Tibial nerve (tissue), 4 donors: Measurements from ENCODE around the gene CHRNA4. TPM values are rescaled to one million over a fixed set of nuclear protein-coding genes. Genes with fewer than 3 reads are reported as not detected.

Experiments
- DNase-seq, 2 donors: peaks; one replicate each; pipeline ENCODE4 v3.0.0-alpha.2; 2019; ENCODE audit warnings: low spot score in 2 of 2
- H3K27ac ChIP-seq, 4 donors: fragments of 200-600 bp; sonication (generic) in 3 of 4; one replicate each; pipeline ENCODE4 v1.5.1; 2017 to 2019; ENCODE audit warnings: mild to moderate bottlenecking in 1 of 4
- H3K27me3 ChIP-seq, 2 donors: fragments of 200-600 bp; sonication (generic) in 1 of 2; one replicate each; pipeline versions ENCODE4 v1.5.1 to v1.6.0; 2017 to 2019
- H3K36me3 ChIP-seq, 3 donors: fragments of 200-600 bp; sonication (generic); one replicate each; pipeline ENCODE4 v1.5.1; 2018 to 2019
- H3K4me1 ChIP-seq, 4 donors: fragments of 200-600 bp; sonication (generic) in 3 of 4; one replicate each; pipeline ENCODE4 v1.5.1; 2017 to 2019
- H3K4me3 ChIP-seq, 4 donors: fragments of 200-600 bp; sonication (generic) in 3 of 4; one replicate each; pipeline ENCODE4 v1.5.1; 2017 to 2019; ENCODE audit warnings: mild to moderate bottlenecking in 1 of 4, moderate library complexity in 1 of 4
- H3K9me3 ChIP-seq, 4 donors: fragments of 200-600 bp; sonication (generic) in 3 of 4; one replicate each; pipeline ENCODE4 v1.5.1; 2017 to 2019
- EP300 ChIP-seq, 2 donors: sonication (generic); formaldehyde crosslinking; IDR thresholded peaks; one replicate each; pipeline ENCODE4 v1.6.1; 2017; ENCODE audit warnings: antibody characterized with exemption in 2 of 2, mild to moderate bottlenecking in 1 of 2
- POLR2A ChIP-seq, 2 donors: fragments of 450-650 bp; IDR thresholded peaks; one replicate each; pipeline ENCODE4 v1.6.1; 2017; ENCODE audit warnings: antibody characterized with exemption in 2 of 2, mild to moderate bottlenecking in 2 of 2, moderate library complexity in 2 of 2
- WGBS, 2 donors: methylation state at CpG; one replicate each; pipeline ENCODE4 v1.1.5; 2018; 5-methylcytosine and 5-hydroxymethylcytosine counted together
- total RNA-seq, 4 donors: library from RNA; depleted of rRNA; stranded (reverse); fragments of >200 nt; gene quantifications; one replicate each; pipeline ENCODE4 v1.1.0, GENCODE V29; 2016
- TF ChIP-seq, protein P1 (sequence below), 5 experiments: fragments of 200-600 bp in 3 of 5; fragments of 450-650 bp in 2 of 5; sonication (generic) in 3 of 5; IDR thresholded peaks; one replicate each; pipeline ENCODE4 v1.5.1; 2016 to 2019; ENCODE audit warnings: antibody characterized with exemption in 5 of 5, mild to moderate bottlenecking in 3 of 5, moderate library complexity in 2 of 5

The CHRNA4 gene
- total RNA-seq, 4 donors from 2014 or later: 0.20 to 1.5 TPM; not detected in 2

GRCh38 chr20:63387393-63387792 is 26.2 kb upstream of the CHRNA4 start:
- WGBS, 2 donors: 94 to 95% methylated on average over 10 to 13 of the region's 13 CpGs
- no peaks in the 10 kb centered on the region for H3K36me3 ChIP-seq
- H3K27me3 ChIP-seq: peaks cover 0 to 17% of the 10 kb centered on the region in 2 donors
- DNase-seq: no peak
- no peak overlapping the region for H3K27ac ChIP-seq
- H3K4me1 ChIP-seq: no peaks in the 10 kb centered on the region
- H3K9me3 ChIP-seq: peaks cover 0 to 67% (median 0%) of the 10 kb centered on the region in 4 donors
- no peak for TF ChIP-seq EP300 (IDR thresholded peaks at IDR 0.05)
- no peak for TF ChIP-seq POLR2A (IDR thresholded peaks at IDR 0.05)
- TF ChIP-seq, protein P1, sequence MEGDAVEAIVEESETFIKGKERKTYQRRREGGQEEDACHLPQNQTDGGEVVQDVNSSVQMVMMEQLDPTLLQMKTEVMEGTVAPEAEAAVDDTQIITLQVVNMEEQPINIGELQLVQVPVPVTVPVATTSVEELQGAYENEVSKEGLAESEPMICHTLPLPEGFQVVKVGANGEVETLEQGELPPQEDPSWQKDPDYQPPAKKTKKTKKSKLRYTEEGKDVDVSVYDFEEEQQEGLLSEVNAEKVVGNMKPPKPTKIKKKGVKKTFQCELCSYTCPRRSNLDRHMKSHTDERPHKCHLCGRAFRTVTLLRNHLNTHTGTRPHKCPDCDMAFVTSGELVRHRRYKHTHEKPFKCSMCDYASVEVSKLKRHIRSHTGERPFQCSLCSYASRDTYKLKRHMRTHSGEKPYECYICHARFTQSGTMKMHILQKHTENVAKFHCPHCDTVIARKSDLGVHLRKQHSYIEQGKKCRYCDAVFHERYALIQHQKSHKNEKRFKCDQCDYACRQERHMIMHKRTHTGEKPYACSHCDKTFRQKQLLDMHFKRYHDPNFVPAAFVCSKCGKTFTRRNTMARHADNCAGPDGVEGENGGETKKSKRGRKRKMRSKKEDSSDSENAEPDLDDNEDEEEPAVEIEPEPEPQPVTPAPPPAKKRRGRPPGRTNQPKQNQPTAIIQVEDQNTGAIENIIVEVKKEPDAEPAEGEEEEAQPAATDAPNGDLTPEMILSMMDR (IDR thresholded peaks at IDR 0.05): no peak
- H3K4me3 ChIP-seq: no peak overlapping the region

DNA sequence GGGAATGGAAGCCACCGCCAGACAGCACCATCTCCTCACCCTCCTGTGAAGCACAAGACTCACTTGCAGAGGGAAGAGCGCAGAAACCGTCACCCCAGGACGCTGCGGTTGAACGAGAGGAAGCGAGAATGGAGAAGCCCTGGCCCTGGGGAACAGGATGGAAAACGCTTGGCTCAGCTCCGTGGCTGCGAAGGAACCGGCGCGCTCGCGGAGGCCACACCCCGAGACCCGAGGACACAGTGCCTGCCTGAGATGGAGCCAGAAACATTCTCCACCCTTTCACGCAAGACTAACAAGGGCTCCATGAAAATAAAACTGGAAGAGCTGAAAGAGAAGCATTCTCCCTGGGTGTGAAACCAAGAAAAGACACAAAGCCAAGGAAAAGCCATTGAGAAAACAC is 25.3 kb upstream of the CHRNA4 start:
- Histone ChIP-seq H3K27me3 (peaks cover 0 to 25% of the 10 kb centered on the region in 2 donors), H3K4me3 (no peak overlapping the region), H3K27ac (no peak overlapping the region), H3K9me3 (peaks cover 0 to 58% (median 0%) of the 10 kb centered on the region in 4 donors), H3K36me3 (no peaks in the 10 kb centered on the region), H3K4me1 (peaks cover 0 to 3% (median 0%) of the 10 kb centered on the region in 4 donors)
- TF ChIP-seq EP300 (IDR thresholded peaks at IDR 0.05) (no peak), POLR2A (IDR thresholded peaks at IDR 0.05) (no peak)
- TF ChIP-seq, protein P1 (IDR thresholded peaks at IDR 0.05): no peak
- WGBS, 2 donors: 89 to 96% methylated on average over 18 of the region's 18 CpGs
- no peak for DNase-seq

GRCh38 chr20:63385819-63386218 is 24.7 kb upstream of the CHRNA4 start:
- WGBS, 2 donors: 81 to 83% methylated on average over 6 of the region's 6 CpGs

GRCh38 chr20:63384336-63384735 is 23.2 kb upstream of the CHRNA4 start:
- no peak for TF ChIP-seq EP300 (IDR thresholded peaks at IDR 0.05)
- TF ChIP-seq, protein P1 (IDR thresholded peaks at IDR 0.05): no peak
- TF ChIP-seq POLR2A (IDR thresholded peaks at IDR 0.05): no peak
- DNase-seq: no peak
- H3K27ac ChIP-seq: no peak overlapping the region
- peaks cover 0 to 34% of the 10 kb centered on the region in 2 donors for H3K27me3 ChIP-seq
- no peak overlapping the region for H3K4me3 ChIP-seq
- no peaks in the 10 kb centered on the region for H3K36me3 ChIP-seq
- peaks cover 0 to 38% (median 0%) of the 10 kb centered on the region in 4 donors for H3K9me3 ChIP-seq
- peaks cover 0 to 3% (median 0%) of the 10 kb centered on the region in 4 donors for H3K4me1 ChIP-seq
- 76 to 86% methylated on average over 18 of the region's 18 CpGs for WGBS, 2 donors

More at GRCh38 chr20:63385819-63386218, 24.7 kb upstream of the CHRNA4 start:
- TF ChIP-seq, protein P1 (IDR thresholded peaks at IDR 0.05): no peak
- no peak for TF ChIP-seq POLR2A (IDR thresholded peaks at IDR 0.05)
- TF ChIP-seq EP300 (IDR thresholded peaks at IDR 0.05): no peak
- peaks cover 0 to 51% (median 0%) of the 10 kb centered on the region in 4 donors for H3K9me3 ChIP-seq
- H3K27me3 ChIP-seq: peaks cover 0 to 29% of the 10 kb centered on the region in 2 donors
- no peak overlapping the region for H3K4me3 ChIP-seq
- no peak overlapping the region for H3K27ac ChIP-seq
- DNase-seq: no peak
- H3K4me1 ChIP-seq: peaks cover 0 to 3% (median 0%) of the 10 kb centered on the region in 4 donors
- no peaks in the 10 kb centered on the region for H3K36me3 ChIP-seq

DNA sequence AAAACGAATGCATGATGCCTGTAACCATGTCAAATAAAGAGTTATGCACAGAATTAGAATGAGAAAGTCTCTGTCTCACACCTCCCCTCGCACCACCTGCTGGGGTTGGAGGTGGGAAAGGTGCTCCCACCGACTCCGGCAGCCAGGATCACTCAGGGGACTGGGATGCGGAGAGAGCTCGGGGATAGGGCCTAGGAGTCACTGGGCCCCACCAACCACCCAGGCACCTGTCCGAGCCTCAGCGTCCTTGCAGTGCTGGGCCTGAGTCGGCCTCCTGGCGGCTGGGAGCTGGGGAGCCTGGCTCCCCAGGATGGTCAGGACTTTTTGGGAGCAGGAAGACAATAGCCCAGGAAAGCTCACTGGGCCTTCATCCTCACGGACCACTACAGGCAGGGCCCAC is 22.4 kb upstream of the CHRNA4 start:
- TF ChIP-seq POLR2A (IDR thresholded peaks at IDR 0.05): no peak
- TF ChIP-seq, protein P1 (IDR thresholded peaks at IDR 0.05): no peak
- TF ChIP-seq EP300 (IDR thresholded peaks at IDR 0.05): no peak
- Histone ChIP-seq H3K4me1 (peaks cover 0 to 3% (median 0%) of the 10 kb centered on the region in 4 donors), H3K36me3 (no peaks in the 10 kb centered on the region), H3K27ac (no peak overlapping the region), H3K4me3 (no peak overlapping the region), H3K9me3 (peaks cover 0 to 34% (median 0%) of the 10 kb centered on the region in 4 donors), H3K27me3 (peaks cover 0 to 40% of the 10 kb centered on the region in 2 donors)
- WGBS, 2 donors: 67 to 68% methylated on average over 11 of the region's 11 CpGs
- no peak for DNase-seq
